Epithelial cell of esophagus (primary cell): ENCODE measurements around the gene CFAP410.
"Not testable (repeated sequence)": the region's sequence is repeated elsewhere in the genome, so short reads cannot be mapped to it uniquely, and the experiment has no call there.

Source experiments
- DNase-seq: peaks from one replicate; pipeline ENCODE4 v3.0.0; 2010; ENCODE audit warnings: low read depth
- H3K4me3 ChIP-seq: 2 replicates; pipeline ENCODE4 v1.5.1; 2011; ENCODE audit warnings: mild to moderate bottlenecking, low read length, control low read depth
- TF ChIP-seq, protein P1 (sequence below): IDR thresholded peaks from 2 replicates; pipeline ENCODE4 v1.5.1; 2011; ENCODE audit warnings: low read depth, mild to moderate bottlenecking, low read length, control low read depth, inconsistent platforms; ENCODE audit not compliant: insufficient read depth; ENCODE audit errors: missing control alignments

CFAP410 gene

DNA sequence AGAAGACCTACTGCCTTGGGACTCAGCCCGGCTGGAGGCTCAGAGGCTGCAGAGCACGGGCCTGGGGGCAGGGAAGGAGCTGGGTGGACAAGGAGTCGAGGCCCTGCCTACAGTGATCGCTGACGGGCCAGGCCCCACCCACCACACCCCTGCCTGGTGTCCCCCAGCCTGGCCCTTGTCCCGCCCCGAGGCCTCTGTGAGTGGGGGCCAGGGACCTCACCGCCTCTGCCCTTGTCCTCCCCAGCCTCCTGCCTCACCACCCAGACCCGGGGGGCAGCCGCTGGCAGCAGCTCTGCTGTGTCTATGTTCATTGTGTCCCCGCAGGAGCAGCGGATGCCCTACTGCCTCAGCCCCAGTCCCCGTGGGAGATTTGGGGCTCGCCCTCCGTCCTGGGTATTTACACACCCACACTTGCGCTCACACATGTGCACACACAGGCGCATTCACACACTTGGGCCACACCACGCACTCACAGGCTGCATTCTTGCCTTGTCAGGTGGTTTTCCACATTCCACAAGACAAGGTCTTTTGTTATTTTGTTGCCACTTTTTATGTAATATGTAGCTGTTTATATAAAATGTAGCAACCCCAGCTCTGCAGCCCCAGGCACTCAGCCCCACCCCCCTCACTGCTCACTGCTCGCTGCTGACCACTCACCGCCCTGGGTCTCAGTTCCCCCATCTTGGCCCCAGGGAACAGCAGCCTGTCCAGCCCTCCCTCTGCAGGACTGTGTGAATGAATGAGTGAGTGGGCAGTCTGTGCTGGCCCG lies 32.1 kb downstream of the CFAP410 start:
- no peak overlapping the region for H3K4me3 ChIP-seq
- no peak for DNase-seq
- TF ChIP-seq, protein P1, sequence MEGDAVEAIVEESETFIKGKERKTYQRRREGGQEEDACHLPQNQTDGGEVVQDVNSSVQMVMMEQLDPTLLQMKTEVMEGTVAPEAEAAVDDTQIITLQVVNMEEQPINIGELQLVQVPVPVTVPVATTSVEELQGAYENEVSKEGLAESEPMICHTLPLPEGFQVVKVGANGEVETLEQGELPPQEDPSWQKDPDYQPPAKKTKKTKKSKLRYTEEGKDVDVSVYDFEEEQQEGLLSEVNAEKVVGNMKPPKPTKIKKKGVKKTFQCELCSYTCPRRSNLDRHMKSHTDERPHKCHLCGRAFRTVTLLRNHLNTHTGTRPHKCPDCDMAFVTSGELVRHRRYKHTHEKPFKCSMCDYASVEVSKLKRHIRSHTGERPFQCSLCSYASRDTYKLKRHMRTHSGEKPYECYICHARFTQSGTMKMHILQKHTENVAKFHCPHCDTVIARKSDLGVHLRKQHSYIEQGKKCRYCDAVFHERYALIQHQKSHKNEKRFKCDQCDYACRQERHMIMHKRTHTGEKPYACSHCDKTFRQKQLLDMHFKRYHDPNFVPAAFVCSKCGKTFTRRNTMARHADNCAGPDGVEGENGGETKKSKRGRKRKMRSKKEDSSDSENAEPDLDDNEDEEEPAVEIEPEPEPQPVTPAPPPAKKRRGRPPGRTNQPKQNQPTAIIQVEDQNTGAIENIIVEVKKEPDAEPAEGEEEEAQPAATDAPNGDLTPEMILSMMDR: no peak

DNA sequence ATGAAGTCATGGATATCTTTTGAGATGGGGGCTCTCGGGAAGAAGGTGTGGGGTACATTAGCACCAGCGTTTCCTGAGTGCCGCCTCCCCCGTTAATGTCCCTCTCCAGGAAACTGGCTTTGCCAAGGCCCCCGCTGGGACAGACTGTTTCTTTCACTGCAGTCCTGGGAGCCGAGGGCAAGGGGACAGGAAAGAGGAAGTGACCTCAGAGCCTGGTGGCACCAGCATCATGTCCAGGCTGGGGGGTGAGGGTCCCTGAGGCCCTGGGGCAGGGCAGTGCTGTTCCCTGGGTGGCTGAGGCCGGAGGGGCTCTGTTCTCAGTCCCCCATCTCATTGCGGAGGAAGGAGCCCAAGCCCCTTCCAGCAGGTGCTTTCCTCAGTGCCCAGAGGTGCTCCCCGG lies 33.5 kb downstream of the CFAP410 start:
- no peak for DNase-seq
- no peak overlapping the region for H3K4me3 ChIP-seq
- TF ChIP-seq, protein P1: no peak

DNA sequence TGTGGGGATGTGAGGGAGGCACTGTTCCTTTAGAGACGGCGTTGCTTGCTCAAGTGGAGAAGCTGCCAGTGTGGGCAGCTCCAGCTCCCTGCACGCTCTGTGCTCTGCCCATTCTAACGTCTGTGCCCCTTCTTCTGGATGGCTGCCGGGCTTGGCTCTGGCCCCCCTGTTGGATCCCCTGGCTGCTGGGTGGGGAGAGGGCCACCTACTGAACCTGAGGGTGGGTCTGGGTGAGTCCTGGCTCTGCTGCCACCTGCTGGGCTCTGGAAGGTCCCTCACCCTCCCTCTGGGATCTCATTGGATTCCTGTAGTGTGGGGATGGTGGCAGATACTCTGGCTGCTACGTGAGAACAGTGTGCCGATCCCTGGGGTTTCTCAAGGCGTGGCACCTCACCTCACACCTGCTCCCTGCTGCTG lies 34.3 kb downstream of the CFAP410 start:
- TF ChIP-seq, protein P1: peak; percentile 80
- peak; percentile 53 for DNase-seq
- H3K4me3 ChIP-seq: no peak overlapping the region

DNA sequence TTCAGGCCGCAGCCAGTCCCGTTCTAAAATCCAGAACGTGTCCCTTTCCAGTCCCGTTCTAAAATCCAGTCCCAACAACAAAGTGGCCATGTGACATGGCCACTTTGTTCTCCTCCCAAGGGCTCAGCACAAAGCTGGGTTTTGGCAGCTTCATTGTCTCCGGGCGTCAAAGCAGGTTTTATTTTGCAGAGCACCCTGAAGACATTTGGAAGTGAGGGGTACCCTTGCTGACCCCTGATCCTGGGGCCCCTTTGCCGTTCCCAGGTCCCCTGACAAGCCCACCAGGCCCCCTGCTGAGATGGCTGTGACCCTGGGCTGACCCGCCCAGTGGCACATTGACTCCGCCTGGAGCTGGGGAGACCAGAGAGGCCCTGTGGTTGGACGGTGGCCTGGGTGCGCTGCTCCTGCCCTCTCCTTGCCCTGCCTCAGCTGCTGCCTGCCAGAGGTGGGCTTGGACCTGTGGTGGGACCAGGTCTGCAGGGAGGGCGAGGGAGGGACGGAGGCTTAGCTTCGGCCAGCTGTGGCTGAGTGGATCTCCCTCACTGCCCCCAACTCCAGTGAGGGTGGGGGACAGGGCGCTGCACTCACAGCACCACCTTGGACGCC lies 35.1 kb downstream of the CFAP410 start:
- H3K4me3 ChIP-seq: no peak overlapping the region
- no peak for DNase-seq
- TF ChIP-seq, protein P1: no peak

DNA sequence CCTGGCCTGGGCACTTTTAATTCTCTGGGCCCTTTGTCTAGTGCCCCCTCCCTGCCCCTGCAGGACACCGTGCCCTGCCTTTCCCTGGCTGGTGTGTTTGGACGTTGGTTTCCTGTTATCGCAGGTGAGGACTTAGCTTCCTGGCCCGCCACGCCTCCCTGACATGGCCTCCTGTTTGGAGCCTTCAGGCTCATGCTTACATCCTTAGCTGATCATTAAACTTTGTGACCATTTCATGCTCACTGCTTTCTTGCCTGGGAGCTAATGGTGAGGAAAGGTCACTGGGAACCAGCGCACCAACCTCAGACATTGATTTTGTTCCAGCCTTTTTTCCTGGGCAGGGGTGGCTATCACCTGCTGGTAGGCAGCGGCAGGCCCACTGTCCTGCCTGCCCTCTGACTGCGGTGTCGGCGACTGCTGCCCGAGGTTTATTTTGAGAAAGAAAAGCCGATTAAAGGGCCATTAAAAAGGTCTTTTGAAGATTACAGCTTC lies 35.7 kb downstream of the CFAP410 start:
- TF ChIP-seq, protein P1: no peak
- no peak overlapping the region for H3K4me3 ChIP-seq
- no peak for DNase-seq

DNA sequence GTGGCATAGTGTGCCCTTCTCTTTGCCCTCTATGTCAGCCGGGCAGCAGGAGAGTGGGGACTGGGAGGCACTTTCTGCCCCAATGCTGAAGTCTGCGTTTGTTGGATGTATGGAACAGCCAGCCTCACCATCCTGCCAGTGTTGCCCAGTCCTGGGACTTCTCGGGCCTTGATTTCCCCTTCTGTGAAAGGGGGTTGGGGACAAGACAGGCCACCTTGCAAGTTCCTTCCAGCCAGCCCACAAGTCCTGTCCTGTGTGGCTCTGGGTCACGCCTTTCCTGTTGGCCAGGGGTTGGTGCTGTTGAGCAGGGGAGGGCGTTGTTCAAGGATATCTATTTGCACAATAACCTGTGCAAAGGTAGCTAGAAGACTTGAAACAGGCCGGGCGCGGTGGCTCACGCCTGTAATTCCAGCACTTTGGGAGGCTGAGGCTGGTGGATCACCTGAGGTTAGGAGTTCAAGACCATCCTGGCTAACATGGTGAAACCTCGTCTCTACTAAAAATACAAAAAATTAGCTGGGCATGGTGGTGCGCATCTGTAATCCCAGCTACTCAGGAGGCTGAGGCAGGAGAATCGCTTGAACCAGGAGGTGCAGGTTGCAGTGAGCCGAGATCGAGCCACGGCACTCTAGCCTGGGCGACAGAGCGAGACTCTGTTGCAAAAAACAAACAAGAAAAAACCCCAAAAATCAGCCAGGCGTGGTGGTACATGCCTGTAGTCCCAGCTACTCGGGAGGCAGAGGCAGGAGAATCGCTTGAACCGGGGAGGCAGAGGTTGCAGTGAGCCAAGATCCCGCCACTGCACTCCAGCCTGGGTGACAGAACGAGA lies 36.4 kb downstream of the CFAP410 start:
- H3K4me3 ChIP-seq: not testable (repeated sequence)
- DNase-seq: peak; percentile 76
- TF ChIP-seq, protein P1: peak; percentile 35
